ENCODE results near the gene FBXL12.
"Not testable (repeated sequence)": the region's sequence is repeated elsewhere in the genome, so short reads cannot be mapped to it uniquely, and the experiment has no call there.

The FBXL12 gene

GRCh38 chr19:9838324-9838723 is 19.4 kb upstream of the FBXL12 start:
- no peak for DNase-seq (ENCODE audit: low spot score)

GRCh38 chr19:9836021-9836420 is 17.1 kb upstream of the FBXL12 start:
- no peak for DNase-seq (ENCODE audit: low spot score)

- DNase-seq (ENCODE audit: low spot score), result no peak
These were observed 16.6 kb upstream of the FBXL12 start for GRCh38 chr19:9835507-9835949.

GRCh38 chr19:9834726-9835506 is 16.0 kb upstream of the FBXL12 start, which contains the start of gene PIN1:
TSS of gene PIN1 (plus strand) at chr19:9835318. CDS start at chr19:9835345, 27 bp downstream.
- DNase-seq (ENCODE audit: low spot score), result peak; percentile 99

GRCh38 chr19:9834307-9834725 is 15.4 kb upstream of the FBXL12 start:
- no peak for DNase-seq (ENCODE audit: low spot score)

- no peak for DNase-seq (ENCODE audit: low spot score)
These were observed 9.7 kb upstream of the FBXL12 start for GRCh38 chr19:9828551-9829063.

- DNase-seq (ENCODE audit: low spot score), result peak; percentile 93
These were observed 8.7 kb upstream of the FBXL12 start, which contains the start of gene UBL5 for GRCh38 chr19:9827289-9828238. TSS of gene UBL5 (plus strand) at chr19:9827918. CDS start at chr19:9828338, 420 bp downstream.

- no peak for DNase-seq (ENCODE audit: low spot score)
These were observed 4.9 kb upstream of the FBXL12 start for GRCh38 chr19:9823816-9824215.

GRCh38 chr19:9820034-9820433 is 1.2 kb upstream of the FBXL12 start:
- not testable (repeated sequence) for DNase-seq (ENCODE audit: low spot score)

GRCh38 chr19:9819596-9819909 is 674 bp upstream of the FBXL12 start:
- no peak for DNase-seq (ENCODE audit: low spot score)

- no peak for DNase-seq (ENCODE audit: low spot score)
These were observed 625 bp downstream of the FBXL12 start for GRCh38 chr19:9818175-9818733.

GRCh38 chr19:9811139-9811538 is 7.7 kb downstream of the FBXL12 start:
- no peak for DNase-seq (ENCODE audit: low spot score)

GRCh38 chr19:9808855-9809824 is 9.7 kb downstream of the FBXL12 start:
- DNase-seq (ENCODE audit: low spot score), result no peak

- no peak for DNase-seq (ENCODE audit: low spot score)
These were observed 12.1 kb downstream of the FBXL12 start for GRCh38 chr19:9806803-9807202.

GRCh38 chr19:9801976-9802375 is 16.9 kb downstream of the FBXL12 start:
- no peak for DNase-seq (ENCODE audit: low spot score)

GRCh38 chr19:9799162-9799561 is 19.7 kb downstream of the FBXL12 start:
- peak; percentile 27 for DNase-seq (ENCODE audit: low spot score)

GRCh38 chr19:9797871-9798270 is 21.0 kb downstream of the FBXL12 start:
- DNase-seq (ENCODE audit: low spot score), result no peak

GRCh38 chr19:9796113-9796773 is 22.6 kb downstream of the FBXL12 start:
- DNase-seq (ENCODE audit: low spot score), result peak; percentile 86

- peak; percentile 31 for DNase-seq (ENCODE audit: low spot score)
These were observed 25.7 kb downstream of the FBXL12 start for GRCh38 chr19:9793071-9793591.
